Measurements from ENCODE around the gene LRRC8A.

Gene LRRC8A

GRCh38 chr9:128902351-128903078 lies 20.6 kb downstream of the LRRC8A start:
- FAIRE-seq: no peak

GRCh38 chr9:128903079-128903461 lies 21.1 kb downstream of the LRRC8A start:
- no peak for FAIRE-seq

GRCh38 chr9:128903871-128904620 lies 22.1 kb downstream of the LRRC8A start:
- FAIRE-seq: no peak

- FAIRE-seq: peak; percentile 55
These were observed 24.0 kb downstream of the LRRC8A start for GRCh38 chr9:128905964-128906363.

- FAIRE-seq: no peak
These were observed 24.8 kb downstream of the LRRC8A start for GRCh38 chr9:128906741-128907140.

- FAIRE-seq: no peak
These were observed 26.4 kb downstream of the LRRC8A start for GRCh38 chr9:128908372-128908771.

- no peak for FAIRE-seq
These were observed 27.9 kb downstream of the LRRC8A start for GRCh38 chr9:128909859-128910258.

GRCh38 chr9:128910906-128911305 lies 29.0 kb downstream of the LRRC8A start:
- FAIRE-seq: no peak

- FAIRE-seq: no peak
These were observed 29.6 kb downstream of the LRRC8A start for GRCh38 chr9:128911529-128912035.

- FAIRE-seq: no peak
These were observed 30.4 kb downstream of the LRRC8A start for GRCh38 chr9:128912270-128912853.

- no peak for FAIRE-seq
These were observed 31.3 kb downstream of the LRRC8A start for GRCh38 chr9:128913048-128913900.

GRCh38 chr9:128913995-128914772 lies 32.3 kb downstream of the LRRC8A start:
- FAIRE-seq: no peak

- no peak for FAIRE-seq
These were observed 34.3 kb downstream of the LRRC8A start for GRCh38 chr9:128916204-128916603.

GRCh38 chr9:128916745-128917144 lies 34.8 kb downstream of the LRRC8A start:
- FAIRE-seq: no peak

GRCh38 chr9:128917151-128917849 lies 35.4 kb downstream of the LRRC8A start:
- FAIRE-seq: peak; percentile 80

GRCh38 chr9:128918921-128919320 lies 37.0 kb downstream of the LRRC8A start:
- FAIRE-seq: no peak

GRCh38 chr9:128919402-128920089 lies 37.6 kb downstream of the LRRC8A start:
- no peak for FAIRE-seq

GRCh38 chr9:128920381-128921058 lies 38.6 kb downstream of the LRRC8A start, which contains the start of gene PHYHD1:
Gene PHYHD1, plus strand, starts transcription at chr9:128920982. Its CDS starts 1,342 bp downstream, at chr9:128922324.
- no peak for FAIRE-seq

GRCh38 chr9:128921881-128922763 lies 40.2 kb downstream of the LRRC8A start:
- no peak for FAIRE-seq

Data from endometrium (tissue), 2 donors.